ENCODE data around the gene SNX18.

The SNX18 gene

DNA sequence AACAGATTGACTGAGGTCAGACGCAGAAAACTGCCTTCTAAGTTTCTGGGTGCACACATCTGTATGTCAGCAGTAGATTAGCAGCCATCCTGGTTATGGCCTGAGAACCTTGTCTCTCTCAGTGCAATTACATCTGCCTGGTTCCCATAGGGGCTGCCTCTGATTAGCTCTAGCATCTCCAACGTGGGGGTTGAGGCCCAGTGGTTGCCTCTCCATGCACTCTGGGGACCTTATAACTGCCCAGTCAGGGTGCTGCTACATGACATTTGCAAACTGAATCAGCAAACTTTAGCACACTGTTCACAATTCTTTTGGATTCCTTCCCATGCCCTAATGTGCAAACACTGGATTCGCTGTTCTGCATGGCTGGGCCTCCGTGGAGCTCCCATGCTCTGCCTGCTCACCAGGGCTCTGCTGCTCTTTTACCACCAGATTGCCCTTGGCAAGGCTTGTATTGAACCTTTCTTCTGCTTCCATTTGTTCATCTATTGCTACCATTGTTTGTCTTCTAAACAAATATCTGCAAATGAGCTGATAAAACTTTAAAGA is 36.2 kb downstream of the SNX18 start:
- no peaks in the 10 kb centered on the region for H3F3A ChIP-seq (ENCODE audit: low read depth)
- no peaks in the 10 kb centered on the region for H4K20me1 ChIP-seq (ENCODE audit: insufficient read depth, low read length, poor library complexity, severe bottlenecking)
- no peaks in the 10 kb centered on the region for H3K9me2 ChIP-seq (replicated peaks; ENCODE audit: low read depth, low read length)
- H3K4me3 ChIP-seq (ENCODE audit: low read length, poor library complexity, severe bottlenecking), result no peak overlapping the region
- H3K9ac ChIP-seq (ENCODE audit: low read depth, low read length, poor library complexity, severe bottlenecking), result no peak overlapping the region
- no peak overlapping the region for H3K4me2 ChIP-seq (ENCODE audit: low read depth, low read length, poor library complexity, severe bottlenecking)
- no peaks in the 10 kb centered on the region for H3K9me3 ChIP-seq (ENCODE audit: insufficient read depth, low read depth, low read length)
- TF ChIP-seq, protein P1, sequence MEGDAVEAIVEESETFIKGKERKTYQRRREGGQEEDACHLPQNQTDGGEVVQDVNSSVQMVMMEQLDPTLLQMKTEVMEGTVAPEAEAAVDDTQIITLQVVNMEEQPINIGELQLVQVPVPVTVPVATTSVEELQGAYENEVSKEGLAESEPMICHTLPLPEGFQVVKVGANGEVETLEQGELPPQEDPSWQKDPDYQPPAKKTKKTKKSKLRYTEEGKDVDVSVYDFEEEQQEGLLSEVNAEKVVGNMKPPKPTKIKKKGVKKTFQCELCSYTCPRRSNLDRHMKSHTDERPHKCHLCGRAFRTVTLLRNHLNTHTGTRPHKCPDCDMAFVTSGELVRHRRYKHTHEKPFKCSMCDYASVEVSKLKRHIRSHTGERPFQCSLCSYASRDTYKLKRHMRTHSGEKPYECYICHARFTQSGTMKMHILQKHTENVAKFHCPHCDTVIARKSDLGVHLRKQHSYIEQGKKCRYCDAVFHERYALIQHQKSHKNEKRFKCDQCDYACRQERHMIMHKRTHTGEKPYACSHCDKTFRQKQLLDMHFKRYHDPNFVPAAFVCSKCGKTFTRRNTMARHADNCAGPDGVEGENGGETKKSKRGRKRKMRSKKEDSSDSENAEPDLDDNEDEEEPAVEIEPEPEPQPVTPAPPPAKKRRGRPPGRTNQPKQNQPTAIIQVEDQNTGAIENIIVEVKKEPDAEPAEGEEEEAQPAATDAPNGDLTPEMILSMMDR (conservative IDR thresholded peaks at IDR 0.05; ENCODE audit: low read length), result no peak
- TF ChIP-seq EZH2phosphoT487 (IDR thresholded peaks at IDR 0.05; ENCODE audit: borderline replicate concordance), result no peak
- H3K36me3 ChIP-seq (ENCODE audit: insufficient read depth, low read length), result no peaks in the 10 kb centered on the region
- no peaks in the 10 kb centered on the region for H3K4me1 ChIP-seq (ENCODE audit: insufficient read depth, low read length, poor library complexity, severe bottlenecking)
- H3K79me2 ChIP-seq (ENCODE audit: insufficient read depth, low read length), result no peaks in the 10 kb centered on the region
- H2AFZ ChIP-seq (ENCODE audit: low read length), result no peak overlapping the region
- H3K27me3 ChIP-seq (ENCODE audit: insufficient read depth, low read length, poor library complexity, severe bottlenecking), result no peaks in the 10 kb centered on the region

DNA sequence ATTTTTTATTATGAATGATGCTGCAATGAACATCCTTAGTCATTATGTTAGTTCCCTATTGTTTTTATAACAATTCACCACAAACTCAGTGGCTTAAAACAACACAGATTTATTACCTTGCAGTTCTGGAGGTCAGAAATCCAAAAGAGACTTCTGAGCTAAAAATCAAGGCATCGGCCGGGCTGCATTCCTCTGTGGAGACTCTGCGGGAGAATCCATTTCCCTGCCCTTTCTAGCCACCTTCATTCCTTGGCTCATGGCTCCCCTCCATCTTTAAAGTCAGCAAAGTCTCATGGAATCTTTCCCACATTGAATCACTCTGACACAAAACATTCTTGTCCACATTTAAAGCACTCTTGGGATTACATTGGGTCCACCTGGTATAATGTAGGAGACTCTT is 38.6 kb downstream of the SNX18 start:
- no peaks in the 10 kb centered on the region for H3K36me3 ChIP-seq (ENCODE audit: insufficient read depth, low read length)

DNA sequence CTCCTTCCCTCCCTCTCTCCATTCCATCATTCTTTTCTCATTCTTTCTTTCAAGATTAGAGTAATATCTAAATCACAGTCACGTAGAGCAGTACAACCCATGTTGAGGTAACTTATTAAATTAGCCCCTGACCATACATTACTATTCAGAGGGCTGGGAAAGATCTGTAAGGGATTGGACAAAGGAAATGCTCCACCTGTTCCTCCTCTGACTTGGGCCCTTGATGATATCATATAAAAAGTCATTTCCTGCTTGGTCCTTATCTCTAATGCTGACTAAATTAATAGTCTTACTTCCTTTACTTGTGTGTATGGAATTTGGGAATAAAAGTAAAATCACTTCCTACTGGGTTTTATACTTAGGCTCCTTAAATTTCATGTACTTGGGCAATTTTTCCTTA is 40.8 kb downstream of the SNX18 start:
- no peaks in the 10 kb centered on the region for H3K27me3 ChIP-seq (ENCODE audit: insufficient read depth, low read length, poor library complexity, severe bottlenecking)
- TF ChIP-seq, protein P1 (conservative IDR thresholded peaks at IDR 0.05; ENCODE audit: low read length), result no peak
- TF ChIP-seq EZH2phosphoT487 (IDR thresholded peaks at IDR 0.05; ENCODE audit: borderline replicate concordance), result no peak
- H3K36me3 ChIP-seq (ENCODE audit: insufficient read depth, low read length), result no peaks in the 10 kb centered on the region
- no peaks in the 10 kb centered on the region for H3K9me3 ChIP-seq (ENCODE audit: insufficient read depth, low read depth, low read length)
- no peaks in the 10 kb centered on the region for H3K79me2 ChIP-seq (ENCODE audit: insufficient read depth, low read length)
- no peak overlapping the region for H3K4me3 ChIP-seq (ENCODE audit: low read length, poor library complexity, severe bottlenecking)
- no peaks in the 10 kb centered on the region for H3K9me2 ChIP-seq (replicated peaks; ENCODE audit: low read depth, low read length)
- H3K9ac ChIP-seq (ENCODE audit: low read depth, low read length, poor library complexity, severe bottlenecking), result no peak overlapping the region
- H3F3A ChIP-seq (ENCODE audit: low read depth), result no peaks in the 10 kb centered on the region
- H2AFZ ChIP-seq (ENCODE audit: low read length), result no peak overlapping the region
- no peaks in the 10 kb centered on the region for H3K4me1 ChIP-seq (ENCODE audit: insufficient read depth, low read length, poor library complexity, severe bottlenecking)
- H4K20me1 ChIP-seq (ENCODE audit: insufficient read depth, low read length, poor library complexity, severe bottlenecking), result no peaks in the 10 kb centered on the region
- no peak overlapping the region for H3K4me2 ChIP-seq (ENCODE audit: low read depth, low read length, poor library complexity, severe bottlenecking)

More for the DNA sequence above, 38.6 kb downstream of the SNX18 start:
- Histone ChIP-seq H2AFZ (ENCODE audit: low read length) (no peak overlapping the region), H3F3A (ENCODE audit: low read depth) (no peaks in the 10 kb centered on the region), H3K4me3 (ENCODE audit: low read length, poor library complexity, severe bottlenecking) (no peak overlapping the region), H3K9me3 (ENCODE audit: insufficient read depth, low read depth, low read length) (no peaks in the 10 kb centered on the region), H3K4me2 (ENCODE audit: low read depth, low read length, poor library complexity, severe bottlenecking) (no peak overlapping the region), H3K4me1 (ENCODE audit: insufficient read depth, low read length, poor library complexity, severe bottlenecking) (no peaks in the 10 kb centered on the region), H3K27me3 (ENCODE audit: insufficient read depth, low read length, poor library complexity, severe bottlenecking) (no peaks in the 10 kb centered on the region), H4K20me1 (ENCODE audit: insufficient read depth, low read length, poor library complexity, severe bottlenecking) (no peaks in the 10 kb centered on the region), H3K9ac (ENCODE audit: low read depth, low read length, poor library complexity, severe bottlenecking) (no peak overlapping the region), H3K79me2 (ENCODE audit: insufficient read depth, low read length) (no peaks in the 10 kb centered on the region), H3K9me2 (replicated peaks; ENCODE audit: low read depth, low read length) (no peaks in the 10 kb centered on the region)
- TF ChIP-seq, protein P1 (conservative IDR thresholded peaks at IDR 0.05; ENCODE audit: low read length), result no peak
- TF ChIP-seq EZH2phosphoT487 (IDR thresholded peaks at IDR 0.05; ENCODE audit: borderline replicate concordance), result no peak

Data from Loucy (cell line).